ENCODE data around the gene POU3F1. TPM values are rescaled to one million over a fixed set of nuclear protein-coding genes. Genes with fewer than 3 reads are reported as not detected.

Gene POU3F1
- polyA plus RNA-seq, 2 of the 4 experiments (the other 2 are of a cell fraction) = not detected

DNA sequence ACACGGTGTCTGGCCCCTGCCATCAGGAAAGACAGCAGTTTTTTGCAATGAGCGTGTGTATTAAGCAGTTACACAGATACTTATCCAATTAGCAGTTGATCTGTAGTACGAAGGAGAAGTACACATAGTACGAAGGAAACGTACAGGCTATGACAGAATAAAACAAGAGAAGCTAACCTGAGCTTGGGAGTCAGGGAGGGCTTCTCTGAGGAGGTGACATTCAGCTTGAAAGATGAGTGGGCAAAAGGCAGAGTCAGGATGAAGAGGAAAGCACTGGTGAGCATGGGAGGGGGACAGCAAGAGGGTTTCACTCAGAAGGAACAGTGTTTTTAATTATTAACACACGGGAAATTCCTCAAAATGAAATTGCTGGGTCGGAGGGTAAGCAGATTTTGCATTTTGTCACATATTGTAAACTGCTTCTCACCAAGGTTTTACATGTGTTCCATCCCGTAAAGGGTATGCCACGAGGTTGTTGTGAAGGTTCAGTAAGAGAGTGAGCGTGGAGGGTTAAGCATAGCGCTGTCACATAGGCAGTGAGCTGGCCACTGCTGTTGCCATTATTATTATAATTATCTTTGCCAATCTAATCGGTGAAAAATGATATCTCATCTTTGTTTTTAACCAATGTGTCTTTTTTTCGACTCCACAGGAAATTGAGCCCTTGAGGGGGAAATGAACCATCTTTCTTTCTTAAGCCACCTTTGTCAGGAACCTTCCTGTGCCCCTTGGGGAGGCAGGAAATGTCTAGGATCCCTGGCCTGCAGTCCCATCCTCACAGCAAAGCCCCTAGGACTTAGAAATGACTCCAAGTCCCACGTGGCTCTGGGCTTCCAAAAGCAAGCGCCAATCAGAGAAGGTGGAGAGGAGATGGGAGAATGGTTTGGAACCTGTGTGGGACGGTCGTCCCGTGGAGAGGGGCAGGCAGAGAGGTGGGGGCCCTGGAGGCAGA is 47.3 kb upstream of the POU3F1 start (continued):
- no peak for TF ChIP-seq CEBPB (IDR thresholded peaks at IDR 0.05)
- no peak for TF ChIP-seq PHF8 (IDR thresholded peaks at IDR 0.05; ENCODE audit: borderline replicate concordance, low read depth)
- no peak for TF ChIP-seq TP53 (CRISPR knock-in tag; IDR thresholded peaks at IDR 0.05)
- no peak for TF ChIP-seq POLR2AphosphoS2 (conservative IDR thresholded peaks at IDR 0.05; ENCODE audit: low read length)
- no peak for TF ChIP-seq FOSB (CRISPR knock-in tag; IDR thresholded peaks at IDR 0.05)
- TF ChIP-seq, protein P1, sequence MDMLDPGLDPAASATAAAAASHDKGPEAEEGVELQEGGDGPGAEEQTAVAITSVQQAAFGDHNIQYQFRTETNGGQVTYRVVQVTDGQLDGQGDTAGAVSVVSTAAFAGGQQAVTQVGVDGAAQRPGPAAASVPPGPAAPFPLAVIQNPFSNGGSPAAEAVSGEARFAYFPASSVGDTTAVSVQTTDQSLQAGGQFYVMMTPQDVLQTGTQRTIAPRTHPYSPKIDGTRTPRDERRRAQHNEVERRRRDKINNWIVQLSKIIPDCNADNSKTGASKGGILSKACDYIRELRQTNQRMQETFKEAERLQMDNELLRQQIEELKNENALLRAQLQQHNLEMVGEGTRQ (IDR thresholded peaks at IDR 0.05) = no peak
- TF ChIP-seq ZC3H11A (IDR thresholded peaks at IDR 0.05) = no peak

DNA sequence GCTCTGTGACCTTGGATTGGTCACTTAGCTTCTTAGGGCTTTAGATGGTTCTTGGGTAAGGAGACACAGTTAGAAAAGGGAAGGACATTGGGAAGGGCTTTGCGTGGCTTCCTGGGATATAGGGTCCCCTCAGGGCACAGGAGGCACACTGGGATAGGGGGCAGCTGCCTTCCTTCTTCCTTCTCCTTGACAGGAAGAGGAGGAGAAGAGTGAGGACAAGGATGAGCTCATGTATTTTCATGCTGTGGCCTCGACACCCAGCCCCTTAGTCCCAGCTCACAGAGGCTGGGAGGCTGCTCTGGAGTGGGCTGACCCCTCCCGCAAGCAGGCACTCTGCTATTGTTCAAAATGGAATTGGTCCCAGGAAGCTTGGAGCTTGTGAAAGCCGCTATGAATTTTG is 45.7 kb upstream of the POU3F1 start:
- CTCF ChIA-PET = no interaction called here
- POLR2A ChIA-PET = no interaction called here
- DNase-seq (ENCODE audit: low read depth in 1 of 2, low spot score in 1 of 2) = no peak
- Histone ChIP-seq H3K4me2 (no peak overlapping the region), H3K9me3 (no peaks in the 10 kb centered on the region), H3K27ac (no peak overlapping the region), H3K4me3 (no peak overlapping the region), H3K4me1 (no peaks in the 10 kb centered on the region)
- no peak for FAIRE-seq
- TF ChIP-seq, protein P2, sequence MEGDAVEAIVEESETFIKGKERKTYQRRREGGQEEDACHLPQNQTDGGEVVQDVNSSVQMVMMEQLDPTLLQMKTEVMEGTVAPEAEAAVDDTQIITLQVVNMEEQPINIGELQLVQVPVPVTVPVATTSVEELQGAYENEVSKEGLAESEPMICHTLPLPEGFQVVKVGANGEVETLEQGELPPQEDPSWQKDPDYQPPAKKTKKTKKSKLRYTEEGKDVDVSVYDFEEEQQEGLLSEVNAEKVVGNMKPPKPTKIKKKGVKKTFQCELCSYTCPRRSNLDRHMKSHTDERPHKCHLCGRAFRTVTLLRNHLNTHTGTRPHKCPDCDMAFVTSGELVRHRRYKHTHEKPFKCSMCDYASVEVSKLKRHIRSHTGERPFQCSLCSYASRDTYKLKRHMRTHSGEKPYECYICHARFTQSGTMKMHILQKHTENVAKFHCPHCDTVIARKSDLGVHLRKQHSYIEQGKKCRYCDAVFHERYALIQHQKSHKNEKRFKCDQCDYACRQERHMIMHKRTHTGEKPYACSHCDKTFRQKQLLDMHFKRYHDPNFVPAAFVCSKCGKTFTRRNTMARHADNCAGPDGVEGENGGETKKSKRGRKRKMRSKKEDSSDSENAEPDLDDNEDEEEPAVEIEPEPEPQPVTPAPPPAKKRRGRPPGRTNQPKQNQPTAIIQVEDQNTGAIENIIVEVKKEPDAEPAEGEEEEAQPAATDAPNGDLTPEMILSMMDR (IDR thresholded peaks at IDR 0.05) = no peak
- TF ChIP-seq HOXA7 (CRISPR knock-in tag; IDR thresholded peaks at IDR 0.05) = no peak
- TF ChIP-seq, protein P3, sequence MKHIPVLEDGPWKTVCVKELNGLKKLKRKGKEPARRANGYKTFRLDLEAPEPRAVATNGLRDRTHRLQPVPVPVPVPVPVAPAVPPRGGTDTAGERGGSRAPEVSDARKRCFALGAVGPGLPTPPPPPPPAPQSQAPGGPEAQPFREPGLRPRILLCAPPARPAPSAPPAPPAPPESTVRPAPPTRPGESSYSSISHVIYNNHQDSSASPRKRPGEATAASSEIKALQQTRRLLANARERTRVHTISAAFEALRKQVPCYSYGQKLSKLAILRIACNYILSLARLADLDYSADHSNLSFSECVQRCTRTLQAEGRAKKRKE (CRISPR knock-in tag; IDR thresholded peaks at IDR 0.05; ENCODE audit: low read depth) = no peak
- TF ChIP-seq, protein P4, sequence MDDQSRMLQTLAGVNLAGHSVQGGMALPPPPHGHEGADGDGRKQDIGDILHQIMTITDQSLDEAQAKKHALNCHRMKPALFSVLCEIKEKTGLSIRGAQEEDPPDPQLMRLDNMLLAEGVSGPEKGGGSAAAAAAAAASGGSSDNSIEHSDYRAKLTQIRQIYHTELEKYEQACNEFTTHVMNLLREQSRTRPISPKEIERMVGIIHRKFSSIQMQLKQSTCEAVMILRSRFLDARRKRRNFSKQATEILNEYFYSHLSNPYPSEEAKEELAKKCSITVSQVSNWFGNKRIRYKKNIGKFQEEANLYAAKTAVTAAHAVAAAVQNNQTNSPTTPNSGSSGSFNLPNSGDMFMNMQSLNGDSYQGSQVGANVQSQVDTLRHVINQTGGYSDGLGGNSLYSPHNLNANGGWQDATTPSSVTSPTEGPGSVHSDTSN (IDR thresholded peaks at IDR 0.05) = no peak
- no peak for TF ChIP-seq BHLHE40 (IDR thresholded peaks at IDR 0.05; ENCODE audit: low read depth, low read length)
- TF ChIP-seq NR3C1 (IDR thresholded peaks at IDR 0.05) = no peak
- TF ChIP-seq ZNF302 (CRISPR knock-in tag; IDR thresholded peaks at IDR 0.05) = no peak
- no peak for TF ChIP-seq KDM5A (IDR thresholded peaks at IDR 0.05)
- TF ChIP-seq EHMT2 (IDR thresholded peaks at IDR 0.05; ENCODE audit: low read depth) = no peak
- TF ChIP-seq JUN (IDR thresholded peaks at IDR 0.05) = no peak
- no peak for ATAC-seq
- WGBS (ENCODE audit: missing lambda C conversion rate) = 6% methylated on average over 4 of the region's 4 CpGs

DNA sequence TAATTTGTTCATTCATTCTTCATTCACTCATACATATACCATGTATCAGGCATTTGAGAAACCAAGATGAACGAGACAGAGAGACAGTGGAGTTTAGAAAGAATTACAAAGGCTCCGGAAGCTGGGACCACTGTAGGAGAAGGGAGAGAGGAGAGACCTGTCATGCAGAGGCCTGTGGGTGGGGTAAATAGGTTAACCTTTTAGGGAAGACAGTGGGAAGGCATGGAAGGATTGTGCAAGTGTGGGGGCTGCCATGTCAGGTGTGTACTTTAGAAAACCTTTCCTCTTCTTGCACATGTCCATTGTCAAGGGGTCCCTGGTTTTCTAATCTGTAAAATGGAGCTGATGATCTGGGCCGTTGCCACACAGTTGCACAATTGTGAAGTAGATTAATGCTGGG is 44.2 kb upstream of the POU3F1 start:
- 42% methylated on average over 3 of the region's 3 CpGs for WGBS (ENCODE audit: missing lambda C conversion rate)
- FAIRE-seq = no peak

More for the DNA sequence above, 44.2 kb upstream of the POU3F1 start:
- ATAC-seq (no peak), DNase-seq (ENCODE audit: low read depth in 1 of 2, low spot score in 1 of 2) (no peak)
- no peak for TF ChIP-seq HOXB5 (CRISPR knock-in tag; IDR thresholded peaks at IDR 0.05)
- TF ChIP-seq, protein P2 (IDR thresholded peaks at IDR 0.05) = no peak
- no peak for TF ChIP-seq ZSCAN20 (CRISPR knock-in tag; IDR thresholded peaks at IDR 0.05)
- no peak for TF ChIP-seq CBX8 (IDR thresholded peaks at IDR 0.05)
- no peak for TF ChIP-seq SMC3 (IDR thresholded peaks at IDR 0.05)
- no peak for TF ChIP-seq PHF8 (IDR thresholded peaks at IDR 0.05; ENCODE audit: borderline replicate concordance, low read depth)
- no peak for TF ChIP-seq FOSB (CRISPR knock-in tag; IDR thresholded peaks at IDR 0.05)
- no peak for TF ChIP-seq CEBPB (IDR thresholded peaks at IDR 0.05)
- TF ChIP-seq TFCP2L1 (CRISPR knock-in tag; IDR thresholded peaks at IDR 0.05) = no peak
- no peak for TF ChIP-seq EHF (CRISPR knock-in tag; IDR thresholded peaks at IDR 0.05)
- no peak for TF ChIP-seq ZFP36 (IDR thresholded peaks at IDR 0.05; ENCODE audit: borderline replicate concordance, partially characterized antibody)
- TF ChIP-seq, protein P1 (IDR thresholded peaks at IDR 0.05) = no peak
- no peak for TF ChIP-seq MAZ (IDR thresholded peaks at IDR 0.05; ENCODE audit: borderline replicate concordance, low read depth, low read length)
- TF ChIP-seq NPAS2 (CRISPR knock-in tag; IDR thresholded peaks at IDR 0.05; ENCODE audit: borderline replicate concordance) = no peak
- no peak for TF ChIP-seq HEYL (CRISPR knock-in tag; IDR thresholded peaks at IDR 0.05)
- TF ChIP-seq SREBF2 (IDR thresholded peaks at IDR 0.05) = no peak
- H3K27ac ChIP-seq = no peak overlapping the region
- H3K4me2 ChIP-seq = no peak overlapping the region
- no peaks in the 10 kb centered on the region for H3K9me3 ChIP-seq
- H3K4me1 ChIP-seq = no peaks in the 10 kb centered on the region
- ChIA-PET CTCF (interaction anchor here (1.2 kb wide), 1 partner anchor 21 kb away, joined by 3 read pairs; no protein-coding TSS in a partner anchor), POLR2A (no interaction called here)
- H3K4me3 ChIP-seq = no peak overlapping the region

Measured in A549 (cell line).